Left kidney (tissue), 2 donors: ENCODE data around the gene MDM2. TPM values are rescaled to one million over a fixed set of nuclear protein-coding genes. Genes with fewer than 3 reads are reported as not detected.

Experiments
- DNase-seq: peaks from one replicate; pipeline ENCODE4 v3.0.0-alpha.2; 2013
- polyA plus RNA-seq: library from polyadenylated mRNA; unstranded; fragments of 120-200 nt; gene quantifications from one replicate; pipeline ENCODE4 v1.2.1, GENCODE V29; 2013; ENCODE audit not compliant: insufficient read length

MDM2 gene
- polyA plus RNA-seq, 1 donor: 80.4 TPM

GRCh38 chr12:68846811-68847210 is 38.8 kb downstream of the MDM2 start:
- DNase-seq: no peak

DNA sequence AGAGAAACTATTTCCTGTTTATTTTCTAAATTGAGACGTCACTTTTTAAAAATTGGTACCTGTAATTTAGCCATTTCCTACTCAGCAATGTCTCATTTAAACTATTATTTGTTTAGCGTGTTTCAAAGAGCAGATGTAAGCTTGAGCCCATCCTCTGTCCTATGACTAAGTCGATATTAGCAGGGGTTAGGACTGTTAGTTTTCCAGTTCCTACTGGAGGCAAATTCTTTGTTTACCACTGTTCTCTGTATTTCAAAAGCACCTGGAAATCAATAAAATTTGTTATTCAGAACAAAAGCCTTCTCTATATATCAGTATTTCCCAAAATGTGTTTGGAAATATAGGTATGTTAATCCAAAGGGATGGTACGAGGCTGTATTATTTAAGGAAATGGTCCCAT is 42.4 kb downstream of the MDM2 start:
- no peak for DNase-seq

- DNase-seq: no peak
Observed at GRCh38 chr12:68851592-68852306, 43.8 kb downstream of the MDM2 start.

- no peak for DNase-seq
Observed at GRCh38 chr12:68853396-68854077, 45.6 kb downstream of the MDM2 start.

GRCh38 chr12:68854078-68854468 is 46.1 kb downstream of the MDM2 start:
- no peak for DNase-seq

DNA sequence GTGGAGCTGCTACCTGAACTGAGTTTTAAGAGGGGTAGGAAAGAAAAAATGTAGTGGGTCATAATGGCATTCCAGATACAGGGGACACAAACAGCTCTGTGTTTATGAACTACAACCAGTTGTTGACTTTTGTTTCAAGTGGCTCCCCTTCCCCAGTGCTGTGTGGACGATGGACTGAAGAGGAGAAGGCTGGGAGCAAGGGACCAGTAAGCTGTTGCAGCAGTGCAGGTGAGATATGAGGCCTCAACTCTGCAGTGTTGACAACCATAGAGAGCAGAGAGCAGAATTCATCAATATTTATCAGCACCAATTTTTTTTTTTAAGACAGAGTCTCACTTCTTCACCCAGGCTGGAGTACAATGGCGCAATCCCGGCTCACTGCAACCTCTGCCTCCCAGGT is 46.6 kb downstream of the MDM2 start:
- DNase-seq: no peak

DNA sequence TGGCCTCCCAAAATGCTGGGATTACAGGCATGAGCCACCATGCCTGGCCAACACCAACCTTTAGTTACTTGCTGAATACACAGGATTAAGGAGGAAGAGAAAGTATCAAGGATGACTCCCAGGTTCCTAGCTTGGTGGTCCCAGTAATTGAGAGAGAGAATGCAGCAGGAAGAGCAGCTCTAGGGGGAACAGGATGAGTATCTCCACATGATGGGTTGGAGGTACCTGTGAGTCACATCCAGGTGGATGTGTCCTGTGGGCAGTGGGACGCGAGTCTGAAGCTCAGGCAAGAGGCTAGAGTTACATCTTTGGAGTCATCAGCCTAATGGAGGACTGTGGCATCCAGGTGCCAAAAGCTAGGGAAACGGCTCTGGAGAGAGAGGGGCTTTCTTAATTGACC is 47.1 kb downstream of the MDM2 start:
- DNase-seq: no peak

- DNase-seq: no peak
Observed at GRCh38 chr12:68855771-68856170, 47.8 kb downstream of the MDM2 start.

DNA sequence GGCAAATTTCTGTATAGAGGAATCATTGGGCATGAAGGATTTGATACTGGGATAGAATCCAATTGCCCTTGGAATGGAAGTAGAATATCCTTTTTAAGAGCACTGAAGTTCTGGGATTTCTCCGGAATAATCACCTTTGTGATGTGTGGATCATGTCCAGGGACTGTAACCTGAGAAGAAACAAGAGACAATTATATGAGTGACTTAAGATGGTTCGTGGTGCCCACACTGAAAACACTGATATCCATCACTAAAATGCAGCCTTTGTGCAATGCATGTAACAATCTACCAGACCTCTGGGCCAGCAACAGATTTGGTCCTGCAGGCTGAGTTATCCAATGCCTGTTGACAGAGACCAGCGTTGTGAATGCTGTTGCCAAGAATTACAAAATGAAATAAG is 48.5 kb downstream of the MDM2 start:
- no peak for DNase-seq

DNA sequence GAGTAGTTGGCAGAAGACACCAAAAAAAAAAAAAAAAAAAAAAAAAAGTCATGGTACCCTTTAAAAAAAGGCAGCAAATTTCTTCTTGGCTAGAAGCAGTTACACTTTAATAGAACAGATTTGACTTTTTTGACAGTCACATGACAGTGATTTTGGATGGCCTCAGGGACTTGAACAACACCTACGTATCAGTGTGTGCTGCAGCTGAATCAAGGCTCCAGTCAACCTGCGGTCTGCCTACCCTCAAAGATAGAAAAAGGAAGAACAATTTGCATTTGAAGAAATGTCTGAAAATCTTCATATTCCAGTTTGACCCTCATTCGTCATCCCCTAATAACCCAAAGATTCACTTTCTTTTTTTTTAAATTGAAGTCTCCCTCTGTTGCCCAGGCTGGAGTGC is 53.9 kb downstream of the MDM2 start:
- DNase-seq: no peak

DNA sequence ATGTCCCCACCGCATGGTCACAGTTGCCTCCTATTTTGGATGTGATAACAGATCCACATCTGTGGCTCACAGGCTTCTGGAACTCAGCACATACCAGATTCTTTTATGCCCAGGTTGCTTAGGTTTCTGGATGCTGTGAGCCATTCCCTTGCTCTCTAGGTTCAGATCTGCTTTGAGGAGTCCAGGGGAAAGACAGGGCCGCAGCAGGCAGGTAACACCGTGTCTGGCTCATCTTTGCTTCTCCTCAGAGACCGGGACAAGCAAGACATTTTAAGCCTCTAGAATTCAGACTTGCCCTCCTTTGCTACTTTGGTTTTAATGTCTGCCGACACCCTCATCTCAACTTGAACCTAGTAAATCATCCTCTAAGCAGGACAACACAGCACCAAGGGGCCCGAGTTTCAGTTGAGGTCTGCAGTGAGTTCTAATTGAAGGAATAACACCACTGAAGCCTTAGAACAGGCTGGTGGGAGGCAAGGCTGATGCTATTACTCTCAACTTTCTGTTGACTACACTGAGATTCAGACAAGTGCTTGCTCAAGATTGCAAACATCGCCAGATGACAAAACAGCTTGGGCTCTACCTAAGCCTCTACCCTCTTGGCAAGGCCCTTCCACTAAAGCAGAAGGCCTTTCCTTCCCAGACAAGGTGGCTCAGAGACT is 55.3 kb downstream of the MDM2 start:
- DNase-seq: no peak

GRCh38 chr12:68863886-68864454 is 56.0 kb downstream of the MDM2 start:
- peak; percentile 19 for DNase-seq

GRCh38 chr12:68864604-68865003 is 56.6 kb downstream of the MDM2 start:
- DNase-seq: no peak

GRCh38 chr12:68865399-68866164 is 57.6 kb downstream of the MDM2 start:
- no peak for DNase-seq

DNA sequence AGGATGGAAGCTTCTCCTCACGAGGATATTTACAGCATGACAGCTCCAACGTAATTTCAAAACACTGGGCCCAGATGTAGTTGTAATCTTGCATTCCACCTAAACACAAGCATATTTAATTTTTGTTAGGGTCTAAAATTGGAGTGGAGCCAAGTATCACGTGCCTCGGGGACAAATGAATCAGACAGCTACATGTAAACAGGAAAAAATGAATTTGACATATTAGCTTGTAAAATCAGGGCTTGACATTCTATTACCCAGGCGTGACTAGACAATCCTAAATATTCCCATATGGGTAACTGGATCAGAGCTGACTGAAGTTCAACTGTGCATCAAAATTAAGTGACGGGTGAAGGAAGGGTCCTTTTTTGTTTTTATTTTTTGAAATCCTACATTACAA is 59.0 kb downstream of the MDM2 start:
- no peak for DNase-seq

GRCh38 chr12:68867606-68868005 is 59.6 kb downstream of the MDM2 start:
- no peak for DNase-seq

DNA sequence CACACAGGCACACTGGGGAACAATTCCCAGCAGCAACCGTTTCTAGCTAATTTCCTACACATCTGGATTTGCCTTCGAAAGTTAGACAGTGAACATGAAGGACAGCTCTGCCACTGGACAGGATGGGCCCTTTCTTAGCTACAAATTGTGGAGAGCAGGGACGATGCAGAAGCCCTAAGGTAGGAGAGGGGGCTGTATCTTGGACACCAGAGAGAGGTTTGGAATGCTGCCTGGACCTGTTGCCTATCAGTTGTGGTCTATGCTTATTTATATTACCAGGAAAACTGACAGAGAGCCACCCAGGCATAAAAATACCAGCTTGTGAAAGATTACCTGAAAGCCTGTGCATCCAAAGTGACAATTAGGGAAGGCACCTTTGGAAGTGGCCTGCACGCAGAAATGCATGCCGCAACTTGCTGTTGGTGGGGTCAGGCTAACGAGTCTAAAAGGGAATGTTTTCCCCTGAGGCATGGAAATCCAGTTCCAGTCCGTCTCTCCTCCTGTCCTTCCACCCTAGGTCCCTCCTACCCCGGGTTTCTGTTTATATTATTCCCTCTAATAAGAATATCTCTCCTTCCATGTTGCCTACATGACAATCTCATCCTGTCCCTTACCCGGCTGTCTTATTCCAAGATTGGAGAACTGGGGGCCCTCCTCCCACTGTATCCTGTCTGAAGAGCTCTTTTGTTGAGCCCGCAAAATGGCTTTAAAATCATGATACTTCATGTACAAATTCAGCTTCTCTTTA is 60.2 kb downstream of the MDM2 start:
- DNase-seq: no peak

- DNase-seq: no peak
Observed at GRCh38 chr12:68870011-68870410, 62.0 kb downstream of the MDM2 start.

DNA sequence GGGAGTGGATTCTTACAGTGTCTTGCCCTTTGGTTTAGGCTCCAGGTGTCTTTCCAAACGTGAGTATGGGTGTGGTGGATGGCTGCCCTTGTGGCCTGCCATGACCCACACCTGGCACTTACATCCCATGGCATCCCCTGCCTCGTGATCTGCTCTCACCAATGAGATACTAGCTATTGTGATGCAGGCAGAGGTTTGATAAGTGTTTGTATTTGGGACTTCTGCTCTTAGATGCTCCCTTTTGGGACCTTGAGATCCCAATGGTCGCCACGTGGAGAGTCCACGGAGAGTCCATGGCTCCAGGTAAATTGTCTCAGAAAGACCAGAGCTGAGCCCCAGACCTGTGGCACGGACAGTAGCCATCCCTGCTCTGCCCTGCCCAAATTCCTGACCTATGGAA is 62.5 kb downstream of the MDM2 start:
- DNase-seq: no peak

GRCh38 chr12:68871396-68871795 is 63.4 kb downstream of the MDM2 start:
- DNase-seq: no peak

DNA sequence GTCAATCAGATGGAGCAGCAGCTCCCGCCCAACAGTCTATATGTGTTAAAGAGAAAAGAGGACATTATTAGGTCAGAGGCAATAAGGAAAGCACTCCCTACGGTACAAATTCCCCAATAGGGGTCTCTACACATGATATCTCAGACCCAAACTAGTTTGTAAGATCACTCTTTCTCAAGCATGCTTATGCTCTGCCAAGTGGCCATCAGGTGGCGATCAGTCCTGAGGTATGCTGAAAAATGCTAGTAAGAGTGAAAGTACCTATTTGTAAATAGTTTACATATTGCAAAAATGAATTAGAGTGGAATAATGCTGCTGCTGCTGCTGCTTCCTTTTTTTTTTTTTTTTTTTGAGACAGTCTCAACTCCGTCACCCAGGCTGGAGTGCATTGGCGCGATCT is 63.9 kb downstream of the MDM2 start:
- DNase-seq: no peak

DNA sequence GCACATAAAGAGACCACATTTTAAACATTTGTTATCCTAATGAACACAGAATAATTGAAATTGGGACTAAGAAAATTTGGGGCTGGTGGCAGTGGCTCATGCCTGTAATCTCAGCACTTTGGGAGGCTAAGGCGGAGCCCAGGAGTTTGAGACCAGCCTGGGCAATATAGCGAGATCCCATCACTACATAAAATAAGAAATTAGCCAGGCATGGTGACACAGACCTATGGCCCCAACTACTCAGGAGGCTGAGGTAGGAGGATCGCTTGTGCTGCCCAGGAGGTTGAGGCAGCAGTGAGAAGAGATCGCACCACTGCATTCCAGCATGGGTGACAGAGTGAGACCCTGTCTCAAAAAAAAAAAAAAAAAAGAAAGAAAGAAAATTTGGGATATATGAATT is 65.3 kb downstream of the MDM2 start:
- DNase-seq: no peak
